GM12875 (cell line): Measurements from ENCODE around the gene LRRC41.
"Not testable (repeated sequence)": the region's sequence is repeated elsewhere in the genome, so short reads cannot be mapped to it uniquely, and the experiment has no call there.

Source experiments
- H3K4me3 ChIP-seq: one replicate; pipeline ENCODE4 v1.5.1; 2011; ENCODE audit warnings: low read depth, low read length, control low read depth
- CTCF ChIP-seq: IDR thresholded peaks from 2 replicates; pipeline ENCODE4 v1.5.1; 2011; ENCODE audit warnings: low read depth, mild to moderate bottlenecking, control low read depth, inconsistent platforms, low read length, moderate library complexity, borderline replicate concordance; ENCODE audit not compliant: insufficient read depth

Gene LRRC41

DNA sequence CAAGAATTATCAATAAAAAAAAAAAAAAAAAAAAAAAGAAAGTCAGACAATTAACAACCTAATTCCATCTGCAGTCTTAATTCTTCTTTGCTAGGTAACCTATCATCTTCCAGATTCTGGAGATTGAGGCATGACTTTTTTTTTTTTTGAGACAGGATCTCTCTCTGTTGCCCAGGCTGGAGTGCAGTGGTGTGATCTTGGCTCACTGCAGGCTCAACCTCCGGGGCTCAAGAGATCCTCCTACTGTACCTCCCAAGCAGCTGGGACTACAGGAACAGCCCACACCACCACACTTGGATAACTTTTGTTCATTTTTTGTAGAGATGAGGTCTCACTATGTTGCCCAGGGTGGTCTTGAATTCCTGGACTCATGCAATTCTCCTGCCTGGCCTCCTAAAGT, 60.5 kb downstream of the LRRC41 start:
- TF ChIP-seq CTCF = no peak
- no peak overlapping the region for H3K4me3 ChIP-seq

DNA sequence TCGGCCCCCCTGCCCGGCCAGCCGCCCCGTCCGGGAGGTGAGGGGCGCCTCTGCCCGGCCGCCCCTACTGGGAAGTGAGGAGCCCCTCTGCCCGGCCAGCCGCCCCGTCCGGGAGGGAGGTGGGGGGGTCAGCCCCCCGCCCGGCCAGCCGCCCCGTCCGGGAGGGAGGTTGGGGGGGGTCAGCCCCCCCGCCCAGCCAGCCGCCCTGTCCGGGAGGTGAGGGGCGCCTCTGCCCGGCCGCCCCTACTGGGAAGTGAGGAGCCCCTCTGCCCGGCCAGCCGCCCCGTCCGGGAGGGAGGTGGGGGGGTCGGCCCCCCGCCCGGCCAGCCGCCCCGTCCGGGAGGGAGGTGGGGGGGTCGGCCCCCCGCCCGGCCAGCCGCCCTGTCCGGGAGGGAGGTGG, 61.7 kb downstream of the LRRC41 start:
- not testable (repeated sequence) for H3K4me3 ChIP-seq

DNA sequence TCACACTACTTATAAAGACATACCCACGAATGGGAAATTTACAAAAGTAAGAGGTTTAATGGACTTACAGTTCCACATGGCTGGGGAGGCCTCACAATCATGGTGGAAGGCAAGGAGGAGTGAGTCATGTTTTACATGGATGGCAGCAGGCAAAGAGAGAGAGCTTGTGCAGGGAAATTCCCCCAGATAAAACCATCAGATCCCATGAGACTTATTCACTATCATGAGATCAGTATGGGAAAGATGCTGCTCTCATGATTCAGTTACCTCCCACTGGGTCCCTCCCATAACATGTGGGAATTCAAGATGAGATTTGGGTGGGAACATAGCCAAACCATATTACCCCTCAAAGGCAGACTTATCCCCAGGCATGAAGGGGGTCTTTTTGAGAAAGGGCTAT, 64.6 kb downstream of the LRRC41 start:
- not testable (repeated sequence) for H3K4me3 ChIP-seq

GRCh38 chr1:46236882-46237281, 66.5 kb downstream of the LRRC41 start:
- TF ChIP-seq CTCF = no peak
- no peak overlapping the region for H3K4me3 ChIP-seq

DNA sequence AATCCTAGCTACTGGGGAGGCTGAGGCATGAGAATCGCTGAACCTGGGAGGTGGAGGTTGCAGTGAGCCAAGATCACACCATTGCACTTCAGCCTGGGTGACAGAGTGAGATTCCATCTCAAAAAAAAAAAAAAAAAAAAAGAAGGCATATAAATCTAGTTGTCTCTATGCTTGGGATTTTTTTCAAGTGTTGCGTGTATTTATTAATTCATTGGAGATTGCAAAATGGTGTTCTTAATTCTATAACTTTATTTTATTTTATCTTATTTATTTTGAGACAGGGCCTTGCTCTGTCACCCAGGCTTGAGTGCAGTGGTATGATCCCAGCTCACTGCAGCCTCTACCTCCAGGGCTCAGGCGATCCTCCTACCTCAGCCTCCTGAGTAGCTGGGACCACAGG, 72.2 kb downstream of the LRRC41 start:
- not testable (repeated sequence) for H3K4me3 ChIP-seq
